Cortex of kidney (tissue), 1 donor: Measurements from ENCODE around the gene ANKRD33B.
"Not testable (repeated sequence)": the region's sequence is repeated elsewhere in the genome, so short reads cannot be mapped to it uniquely, and the experiment has no call there.

Experiments used
- DNase-seq: peaks from one replicate; lab custom pipeline; 2025; lab: John Stamatoyannopoulos, UW

ANKRD33B gene

GRCh38 chr5:10559151-10559550 lies 4.7 kb upstream of the ANKRD33B start:
- DNase-seq: no peak

- DNase-seq: no peak
These were observed 4.0 kb upstream of the ANKRD33B start for GRCh38 chr5:10559871-10560270.

GRCh38 chr5:10562201-10563109 lies 1.4 kb upstream of the ANKRD33B start:
- no peak for DNase-seq

GRCh38 chr5:10563110-10563944 lies 543 bp upstream of the ANKRD33B start:
- DNase-seq: no peak

- DNase-seq: no peak
These were observed 1.2 kb downstream of the ANKRD33B start for GRCh38 chr5:10564838-10565784.

GRCh38 chr5:10565785-10566542 lies 2.1 kb downstream of the ANKRD33B start:
- DNase-seq: no peak

GRCh38 chr5:10566543-10567068 lies 2.7 kb downstream of the ANKRD33B start:
- no peak for DNase-seq

- no peak for DNase-seq
These were observed 3.3 kb downstream of the ANKRD33B start for GRCh38 chr5:10567121-10567591.

GRCh38 chr5:10567781-10568321 lies 4.0 kb downstream of the ANKRD33B start:
- no peak for DNase-seq

- DNase-seq: not testable (repeated sequence)
These were observed 6.7 kb downstream of the ANKRD33B start for GRCh38 chr5:10570540-10570939.

GRCh38 chr5:10572451-10572850 lies 8.6 kb downstream of the ANKRD33B start:
- DNase-seq: no peak

- no peak for DNase-seq
These were observed 9.7 kb downstream of the ANKRD33B start for GRCh38 chr5:10573487-10574145.

- DNase-seq: not testable (repeated sequence)
These were observed 11.0 kb downstream of the ANKRD33B start for GRCh38 chr5:10574879-10575278.

GRCh38 chr5:10576121-10576789 lies 12.4 kb downstream of the ANKRD33B start:
- no peak for DNase-seq

GRCh38 chr5:10576790-10577189 lies 12.9 kb downstream of the ANKRD33B start:
- no peak for DNase-seq

GRCh38 chr5:10577371-10578292 lies 13.8 kb downstream of the ANKRD33B start:
- no peak for DNase-seq

- no peak for DNase-seq
These were observed 14.4 kb downstream of the ANKRD33B start for GRCh38 chr5:10578293-10578665.

- no peak for DNase-seq
These were observed 15.0 kb downstream of the ANKRD33B start for GRCh38 chr5:10578869-10579268.
